ENCODE data around the gene MAP4K4. TPM values are rescaled to one million over a fixed set of nuclear protein-coding genes. Genes with fewer than 3 reads are reported as not detected.

The MAP4K4 gene
- total RNA-seq, 4 donors from 2014 or later, result 25.7 to 42.3 (median 29.8) TPM

DNA sequence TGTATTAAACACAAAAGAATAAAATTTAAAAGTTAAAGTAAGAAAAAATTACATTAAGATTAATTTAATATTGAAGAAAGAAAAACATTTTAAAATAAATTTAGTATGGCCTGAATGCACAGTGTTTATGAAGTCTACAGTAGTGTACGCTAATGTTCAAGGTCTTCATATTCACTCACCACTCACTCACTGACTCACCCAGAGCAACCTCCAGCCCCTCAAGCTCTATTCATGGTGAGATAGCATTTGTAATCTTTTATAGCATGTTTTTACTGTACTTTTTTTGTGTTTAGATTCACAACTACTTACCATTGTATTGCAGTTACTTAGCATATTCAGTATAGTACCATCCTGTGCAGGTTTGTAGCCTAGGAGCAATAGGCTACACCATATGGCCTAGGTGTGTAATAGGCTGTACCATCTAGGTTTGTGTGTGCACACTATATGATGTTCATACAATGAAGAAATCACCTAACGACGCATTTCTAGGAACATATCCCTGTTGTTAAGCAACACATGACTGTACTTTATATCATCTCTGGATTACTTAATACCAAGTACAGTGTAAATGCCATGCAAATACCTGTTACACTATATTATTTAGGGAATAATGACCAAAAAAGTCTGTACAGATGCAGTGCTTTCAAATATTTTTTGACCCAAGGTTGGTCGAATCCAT is 150.3 kb downstream of the MAP4K4 start:
- 93% methylated on average over 4 of the region's 4 CpGs for WGBS, 2 donors
- TF ChIP-seq, protein P1, sequence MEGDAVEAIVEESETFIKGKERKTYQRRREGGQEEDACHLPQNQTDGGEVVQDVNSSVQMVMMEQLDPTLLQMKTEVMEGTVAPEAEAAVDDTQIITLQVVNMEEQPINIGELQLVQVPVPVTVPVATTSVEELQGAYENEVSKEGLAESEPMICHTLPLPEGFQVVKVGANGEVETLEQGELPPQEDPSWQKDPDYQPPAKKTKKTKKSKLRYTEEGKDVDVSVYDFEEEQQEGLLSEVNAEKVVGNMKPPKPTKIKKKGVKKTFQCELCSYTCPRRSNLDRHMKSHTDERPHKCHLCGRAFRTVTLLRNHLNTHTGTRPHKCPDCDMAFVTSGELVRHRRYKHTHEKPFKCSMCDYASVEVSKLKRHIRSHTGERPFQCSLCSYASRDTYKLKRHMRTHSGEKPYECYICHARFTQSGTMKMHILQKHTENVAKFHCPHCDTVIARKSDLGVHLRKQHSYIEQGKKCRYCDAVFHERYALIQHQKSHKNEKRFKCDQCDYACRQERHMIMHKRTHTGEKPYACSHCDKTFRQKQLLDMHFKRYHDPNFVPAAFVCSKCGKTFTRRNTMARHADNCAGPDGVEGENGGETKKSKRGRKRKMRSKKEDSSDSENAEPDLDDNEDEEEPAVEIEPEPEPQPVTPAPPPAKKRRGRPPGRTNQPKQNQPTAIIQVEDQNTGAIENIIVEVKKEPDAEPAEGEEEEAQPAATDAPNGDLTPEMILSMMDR (IDR thresholded peaks at IDR 0.05), result no peak
- TF ChIP-seq POLR2A (IDR thresholded peaks at IDR 0.05), result no peak
- intact Hi-C loops (cut with DNase I; ENCODE audit: low total_unique reads), result no loop called here
- H3K4me3 ChIP-seq (ENCODE audit: low read depth, poor library complexity, severe bottlenecking), result no peak overlapping the region
- no peak for DNase-seq (ENCODE audit: low spot score in 2 of 2)

DNA sequence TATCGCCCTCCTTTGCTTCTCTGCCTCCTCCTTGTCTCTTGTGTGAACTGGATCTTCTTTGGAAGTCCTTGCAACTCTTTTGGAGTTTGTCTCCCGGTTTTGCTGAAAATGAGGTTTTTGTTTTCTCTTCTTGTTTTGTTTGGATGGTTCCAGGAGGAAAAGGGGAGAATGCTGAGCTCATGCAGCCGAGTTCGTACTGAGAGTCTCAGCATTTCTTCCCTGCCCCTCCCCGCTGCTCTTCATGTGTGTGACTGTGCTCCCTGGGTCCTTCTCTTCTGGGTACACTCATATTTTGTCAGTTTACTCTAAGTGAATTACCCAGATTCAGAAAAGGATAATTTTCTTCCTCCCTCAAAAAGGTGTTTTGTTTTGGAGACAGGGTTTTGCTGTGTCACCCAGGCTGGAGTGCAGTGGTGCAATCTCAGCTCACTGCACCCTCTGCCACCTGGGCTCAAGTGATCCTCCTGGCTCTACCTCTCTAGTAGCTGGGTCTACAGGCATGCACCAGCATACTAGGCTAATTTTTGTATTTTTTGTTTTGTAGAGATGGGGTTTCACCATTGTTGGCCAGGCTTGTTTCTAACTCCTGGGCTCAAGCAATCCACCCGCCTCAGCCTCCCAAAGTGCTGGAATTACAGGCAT is 151.4 kb downstream of the MAP4K4 start:
- TF ChIP-seq, protein P1 (IDR thresholded peaks at IDR 0.05), result no peak
- no peak for TF ChIP-seq POLR2A (IDR thresholded peaks at IDR 0.05)
- DNase-seq (ENCODE audit: low spot score in 2 of 2), result no peak
- H3K4me3 ChIP-seq (ENCODE audit: low read depth, poor library complexity, severe bottlenecking), result no peak overlapping the region
- intact Hi-C loops (cut with DNase I; ENCODE audit: low total_unique reads), result no loop called here
- WGBS, 2 donors, result 60 to 63% methylated on average over 6 of the region's 6 CpGs

DNA sequence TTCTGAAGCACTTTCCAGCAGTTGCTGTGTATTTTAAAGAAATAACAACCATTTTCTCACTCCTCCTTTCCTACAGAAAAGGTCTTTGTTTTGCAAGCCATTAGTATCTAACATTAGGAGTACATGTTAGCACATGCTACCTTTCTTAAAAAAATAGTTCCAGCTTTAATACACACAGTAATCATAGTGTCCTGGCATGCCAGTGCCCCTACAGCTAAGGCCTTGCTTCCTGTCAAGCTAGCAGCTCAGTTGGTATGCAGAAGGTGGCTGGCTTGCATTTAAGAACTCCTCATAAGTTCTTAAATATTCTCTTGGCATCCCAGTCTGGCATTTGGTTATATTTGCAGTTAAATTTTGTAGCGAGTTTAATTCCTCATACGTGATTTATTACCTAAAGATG is 152.9 kb downstream of the MAP4K4 start:
- WGBS, 2 donors, result 44 to 51% methylated on average over 2 of the region's 2 CpGs

DNA sequence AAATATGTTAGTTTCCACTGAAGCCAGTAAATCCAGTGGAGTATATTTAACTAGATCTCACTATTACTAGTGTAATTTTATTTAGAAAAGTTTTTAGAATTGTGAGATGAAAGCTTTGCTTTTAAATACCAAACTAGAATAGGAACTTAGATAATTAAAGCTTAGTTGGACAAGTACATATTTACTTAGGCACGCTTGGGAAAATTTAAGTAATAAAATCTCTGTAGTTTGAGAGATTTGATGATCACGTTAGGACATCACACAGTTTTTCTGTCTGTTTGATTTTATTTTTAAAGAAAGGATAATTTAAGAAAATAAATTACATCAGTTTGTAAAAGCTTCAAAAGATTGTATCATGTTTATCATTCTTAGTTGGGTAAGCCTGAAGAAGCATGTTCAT is 153.5 kb downstream of the MAP4K4 start:
- no peak overlapping the region for H3K4me3 ChIP-seq (ENCODE audit: low read depth, poor library complexity, severe bottlenecking)
- no peak for DNase-seq (ENCODE audit: low spot score in 2 of 2)
- intact Hi-C loops (cut with DNase I; ENCODE audit: low total_unique reads), result no loop called here
- TF ChIP-seq, protein P1 (IDR thresholded peaks at IDR 0.05), result no peak
- no peak for TF ChIP-seq POLR2A (IDR thresholded peaks at IDR 0.05)
- 80 to 81% methylated on average over 2 of the region's 2 CpGs for WGBS, 2 donors

More for the DNA sequence above, 152.9 kb downstream of the MAP4K4 start:
- no peak overlapping the region for H3K4me3 ChIP-seq (ENCODE audit: low read depth, poor library complexity, severe bottlenecking)
- TF ChIP-seq POLR2A (IDR thresholded peaks at IDR 0.05), result no peak
- TF ChIP-seq, protein P1 (IDR thresholded peaks at IDR 0.05), result no peak
- intact Hi-C loops (cut with DNase I; ENCODE audit: low total_unique reads), result no loop called here
- DNase-seq (ENCODE audit: low spot score in 2 of 2), result no peak

DNA sequence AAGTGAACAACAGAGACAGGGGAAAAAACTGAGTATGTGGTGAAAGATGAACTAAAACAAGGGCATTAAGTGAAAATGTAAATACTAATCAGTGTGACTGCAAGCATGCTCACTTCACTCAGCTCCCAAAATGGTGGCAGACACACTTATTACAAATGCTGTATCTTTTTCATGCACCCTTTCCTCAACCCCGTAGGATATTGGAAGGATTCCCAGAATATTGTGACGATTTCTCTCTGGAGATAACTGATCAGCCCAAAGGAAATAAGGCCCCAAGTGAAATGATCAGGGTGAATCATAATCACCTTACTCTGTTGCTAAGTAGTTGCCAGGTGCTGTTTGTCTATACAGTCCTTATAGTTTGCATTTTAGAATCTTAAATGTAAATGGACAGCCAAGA is 155.3 kb downstream of the MAP4K4 start:
- no peak overlapping the region for H3K4me3 ChIP-seq (ENCODE audit: low read depth, poor library complexity, severe bottlenecking)
- WGBS, 2 donors, result 30 to 31% methylated on average over 2 of the region's 2 CpGs
- intact Hi-C loops (cut with DNase I; ENCODE audit: low total_unique reads), result no loop called here
- no peak for TF ChIP-seq POLR2A (IDR thresholded peaks at IDR 0.05)
- TF ChIP-seq, protein P1 (IDR thresholded peaks at IDR 0.05), result no peak
- DNase-seq (ENCODE audit: low spot score in 2 of 2), result no peak

Measured in lower leg skin (tissue), 4 donors.